HepG2 (cell line): Measurements from ENCODE around the gene FRAS1. TPM values are rescaled to one million over a fixed set of nuclear protein-coding genes. Genes with fewer than 3 reads are reported as not detected.

Experiments
- ATAC-seq: fragments of 200-7000 bp; cut with Tn5 transposase; 3 replicates; pipeline ENCODE4 v1.9.1; 2020; ENCODE audit warnings: mild to moderate bottlenecking, moderate library complexity
- BruUV-seq: library from RNA; stranded (reverse); fragments of 400-500 nt; replicated peaks from 2 replicates; lab custom pipeline; 2021; lab: Mats Ljungman, UMichigan
- CTCF ChIA-PET: fragments of 300-600 bp; formaldehyde crosslinking; extraction: SDS; loops from one replicate; lab custom pipeline; 2021; ENCODE audit warnings: low total read pairs, inconsistent platforms, low intra/inter-chr PET ratio; lab: Yijun Ruan, JAX
- POLR2A ChIA-PET: fragments of 350-600 bp; sonication (Branson Sonifier 250); formaldehyde crosslinking; loops from one replicate; lab custom pipeline; 2020; ENCODE audit warnings: antibody characterized with exemption, inconsistent platforms; lab: Yijun Ruan, JAX
- DNase-seq: peaks from one replicate; pipeline ENCODE4 v3.0.0-alpha.2; 2015; ENCODE audit warnings: low spot score
- FAIRE-seq: peaks from 3 replicates; lab custom pipeline; 2011; peaks lifted over from hg19 to GRCh38; lab: Jason Lieb, UNC
- H2AFZ ChIP-seq: one replicate; pipeline ENCODE4 v1.6.1; 2011; ENCODE audit warnings: low read length, inconsistent platforms
- H3K27ac ChIP-seq: fragments of 300-600 bp; 3 replicates; pipeline ENCODE4 v1.8.0; 2011; ENCODE audit warnings: mixed run types, mild to moderate bottlenecking, mixed read lengths, low read length, inconsistent platforms; ENCODE audit not compliant: insufficient read depth; ENCODE audit errors: extremely low read length
- H3K27me3 ChIP-seq, 2 experiments: fragments of 200-600 bp in 1 of 2; 2 replicates in 1 of 2; 3 replicates in 1 of 2; pipeline versions ENCODE4 v1.6.0 to v1.8.0; 2011; ENCODE audit warnings: low read length in 2 of 2, mild to moderate bottlenecking in 2 of 2, moderate library complexity in 2 of 2, inconsistent platforms in 1 of 2; ENCODE audit not compliant: insufficient read depth in 2 of 2, control insufficient read depth in 1 of 2
- H3K36me3 ChIP-seq, 2 experiments: fragments of 200-600 bp in 1 of 2; replicated peaks in 1 of 2; 2 replicates in 1 of 2; 3 replicates in 1 of 2; pipeline versions ENCODE4 v1.5.1 to v1.8.0; 2011; ENCODE audit warnings: low read length in 2 of 2, inconsistent platforms in 1 of 2; ENCODE audit not compliant: insufficient read depth in 2 of 2, control insufficient read depth in 1 of 2
- H3K4me1 ChIP-seq: 2 replicates; pipeline ENCODE4 v1.5.1; 2012; ENCODE audit warnings: low read length, inconsistent platforms; ENCODE audit not compliant: insufficient read depth
- H3K4me2 ChIP-seq: 2 replicates; pipeline ENCODE4 v1.6.0; 2011; ENCODE audit warnings: low read depth, low read length, inconsistent platforms
- H3K4me3 ChIP-seq, 3 experiments: fragments of 200-600 bp in 1 of 3; sonication (generic), shearing (Covaris generic) in 1 of 3; replicated peaks in 1 of 3; 2 replicates each; pipeline ENCODE4 v1.5.1; 2011 to 2016; ENCODE audit warnings: low read length in 3 of 3, inconsistent platforms in 2 of 3, low read depth in 2 of 3, mild to moderate bottlenecking in 2 of 3, control low read depth in 1 of 3, mixed read lengths in 1 of 3; ENCODE audit not compliant: insufficient read depth in 1 of 3
- H3K79me2 ChIP-seq: one replicate; pipeline ENCODE4 v1.6.1; 2011; ENCODE audit warnings: low read length, inconsistent platforms; ENCODE audit not compliant: insufficient read depth
- H3K9ac ChIP-seq: 2 replicates; pipeline ENCODE4 v1.6.0; 2011; ENCODE audit warnings: mild to moderate bottlenecking, low read depth, low read length, inconsistent platforms; ENCODE audit not compliant: insufficient read depth
- H3K9me3 ChIP-seq: 2 replicates; pipeline ENCODE4 v1.5.1; 2012; ENCODE audit warnings: mild to moderate bottlenecking, low read length
- H4K20me1 ChIP-seq: 2 replicates; pipeline ENCODE4 v1.6.0; 2011; ENCODE audit warnings: inconsistent platforms, mild to moderate bottlenecking, low read length, moderate library complexity; ENCODE audit not compliant: insufficient read depth
- CHCHD3 ChIP-seq: sonication (generic); formaldehyde crosslinking; IDR thresholded peaks from 2 replicates; pipeline ENCODE4 v1.8.0; 2022; ENCODE audit warnings: mild to moderate bottlenecking, missing genetic modification reagents, moderate library complexity
- EHMT2 ChIP-seq: fragments of 200-600 bp; sonication (generic); IDR thresholded peaks from 2 replicates; pipeline ENCODE4 v1.7.0; 2017; ENCODE audit warnings: antibody characterized with exemption, low read depth, low read length, borderline replicate concordance
- RAD21 ChIP-seq: fragments of 450-650 bp; formaldehyde crosslinking; IDR thresholded peaks from 2 replicates; pipeline ENCODE4 v1.5.0; 2020; ENCODE audit warnings: mild to moderate bottlenecking
- RELA ChIP-seq: sonication (generic); formaldehyde crosslinking; IDR thresholded peaks from 2 replicates; pipeline ENCODE4 v1.4.0; 2020; ENCODE audit warnings: missing genetic modification reagents
- SIX4 ChIP-seq: sonication (generic); formaldehyde crosslinking; IDR thresholded peaks from 2 replicates; pipeline ENCODE4 v1.4.0; 2020; ENCODE audit warnings: missing genetic modification reagents
- USF2 ChIP-seq, 2 experiments: sonication (generic) in 1 of 2; formaldehyde crosslinking in 1 of 2; IDR thresholded peaks; 2 replicates each; pipeline versions ENCODE4 v1.5.1 to v1.6.1; 2011 to 2020; ENCODE audit warnings: borderline replicate concordance in 1 of 2, low read depth in 1 of 2, low read length in 1 of 2, mild to moderate bottlenecking in 1 of 2, missing genetic modification reagents in 1 of 2, moderate library complexity in 1 of 2
- ZFP91 ChIP-seq: sonication (generic); formaldehyde crosslinking; IDR thresholded peaks from 2 replicates; pipeline ENCODE4 v1.9.0; 2022; ENCODE audit warnings: missing genetic modification reagents, mild to moderate bottlenecking, borderline replicate concordance
- WGBS: methylation state at CpG from one replicate; pipeline ENCODE4 v1.1.6; 2017; ENCODE audit warnings: low lambda C conversion rate; 5-methylcytosine and 5-hydroxymethylcytosine counted together
- in situ Hi-C: cut with HindIII; loops from 2 replicates; pipeline ENCODE4 v1.10.0; 2017; ENCODE audit warnings: low pct_unique_long_range_greater_than_20kb; ENCODE audit not compliant: extremely low pct_ligation_motif_present
- intact Hi-C: fragments of 100-400 bp; cut with micrococcal nuclease; formaldehyde crosslinking; loops from one replicate; pipeline ENCODE4 v1.10.0; 2022; ENCODE audit not compliant: unreplicated experiment
- polyA plus RNA-seq, 8 experiments: library from polyadenylated mRNA; depleted of rRNA in 3 of 8; stranded (reverse) in 7 of 8; unstranded in 1 of 8; fragments of >200 nt; fragmentation: Illumina TruSeq in 4 of 8; extraction: Trizol in 4 of 8; gene quantifications; 2 replicates each; pipeline versions ENCODE4 v1.2.1 to v1.2.3, GENCODE V29; 2011 to 2016; ENCODE audit warnings: low read depth in 4 of 8, missing spikeins in 1 of 8, mixed read lengths in 1 of 8; ENCODE audit not compliant: insufficient read depth in 1 of 8
- total RNA-seq, 5 experiments: library from RNA; depleted of rRNA; stranded (reverse); fragments of >200 nt; fragmentation: Illumina TruSeq; extraction: Trizol; gene quantifications; 2 replicates each; pipeline ENCODE4 v1.2.3, GENCODE V29; 2016; ENCODE audit warnings: low read depth in 1 of 5

FRAS1 gene
- total and polyA plus RNA-seq, 2 of the 13 experiments (the other 11 are each of a cell fraction or from before 2014, with no cell fraction given) = 22.5 to 31.6 TPM

- no peak for TF ChIP-seq SIX4
- peak; percentile 34; the same call in 1 of the 2 replicates for TF ChIP-seq RAD21 (CRISPR knock-in tag)
- TF ChIP-seq EHMT2 = no peak
- TF ChIP-seq USF2 (IDR thresholded peaks at IDR 0.05; ENCODE audit: low read depth, low read length) = no peak
- TF ChIP-seq USF2 (CRISPR knock-in tag; IDR thresholded peaks at IDR 0.05; ENCODE audit: borderline replicate concordance) = no peak
Measured at GRCh38 chr4:78517050-78517652, 460.0 kb downstream of the FRAS1 start (continued).

GRCh38 chr4:78518561-78518960 is 461.4 kb downstream of the FRAS1 start:
- no peak for FAIRE-seq
- ATAC-seq = no peak
- Histone ChIP-seq H3K9ac (no peak overlapping the region), H3K79me2 (no peaks in the 10 kb centered on the region), H3K9me3 (no peaks in the 10 kb centered on the region), H3K27me3 (no peaks in the 10 kb centered on the region), H3K36me3 (peaks cover 14 to 56% of the 10 kb centered on the region in 2 experiments), H3K4me3 (no peak overlapping the region), H4K20me1 (no peaks in the 10 kb centered on the region), H2AFZ (no peak overlapping the region), H3K4me1 (peaks cover 9% of the 10 kb centered on the region), H3K4me2 (no peak overlapping the region), H3K27ac (no peak overlapping the region)
- ChIA-PET POLR2A (no interaction called here), CTCF (no interaction called here)
- 91% methylated on average over 3 of the region's 3 CpGs for WGBS
- intact Hi-C loops (no loop called here), in situ Hi-C loops (no loop called here)
- no peak for DNase-seq
- TF ChIP-seq CHCHD3 (no peak), RELA (CRISPR knock-in tag) (no peak), ZFP91 (no peak)
- BruUV-seq = no TSS peak
